GM19463 (cell line): Measurements from ENCODE around the gene DOCK9.

ENCODE experiments used
- ATAC-seq: cut with Tn5 transposase; IDR thresholded peaks from one replicate; pipeline ENCODE4 v1.9.1; 2021; ENCODE audit warnings: mild to moderate bottlenecking, moderate library complexity; ENCODE audit not compliant: unreplicated experiment

DOCK9 gene, protein sequence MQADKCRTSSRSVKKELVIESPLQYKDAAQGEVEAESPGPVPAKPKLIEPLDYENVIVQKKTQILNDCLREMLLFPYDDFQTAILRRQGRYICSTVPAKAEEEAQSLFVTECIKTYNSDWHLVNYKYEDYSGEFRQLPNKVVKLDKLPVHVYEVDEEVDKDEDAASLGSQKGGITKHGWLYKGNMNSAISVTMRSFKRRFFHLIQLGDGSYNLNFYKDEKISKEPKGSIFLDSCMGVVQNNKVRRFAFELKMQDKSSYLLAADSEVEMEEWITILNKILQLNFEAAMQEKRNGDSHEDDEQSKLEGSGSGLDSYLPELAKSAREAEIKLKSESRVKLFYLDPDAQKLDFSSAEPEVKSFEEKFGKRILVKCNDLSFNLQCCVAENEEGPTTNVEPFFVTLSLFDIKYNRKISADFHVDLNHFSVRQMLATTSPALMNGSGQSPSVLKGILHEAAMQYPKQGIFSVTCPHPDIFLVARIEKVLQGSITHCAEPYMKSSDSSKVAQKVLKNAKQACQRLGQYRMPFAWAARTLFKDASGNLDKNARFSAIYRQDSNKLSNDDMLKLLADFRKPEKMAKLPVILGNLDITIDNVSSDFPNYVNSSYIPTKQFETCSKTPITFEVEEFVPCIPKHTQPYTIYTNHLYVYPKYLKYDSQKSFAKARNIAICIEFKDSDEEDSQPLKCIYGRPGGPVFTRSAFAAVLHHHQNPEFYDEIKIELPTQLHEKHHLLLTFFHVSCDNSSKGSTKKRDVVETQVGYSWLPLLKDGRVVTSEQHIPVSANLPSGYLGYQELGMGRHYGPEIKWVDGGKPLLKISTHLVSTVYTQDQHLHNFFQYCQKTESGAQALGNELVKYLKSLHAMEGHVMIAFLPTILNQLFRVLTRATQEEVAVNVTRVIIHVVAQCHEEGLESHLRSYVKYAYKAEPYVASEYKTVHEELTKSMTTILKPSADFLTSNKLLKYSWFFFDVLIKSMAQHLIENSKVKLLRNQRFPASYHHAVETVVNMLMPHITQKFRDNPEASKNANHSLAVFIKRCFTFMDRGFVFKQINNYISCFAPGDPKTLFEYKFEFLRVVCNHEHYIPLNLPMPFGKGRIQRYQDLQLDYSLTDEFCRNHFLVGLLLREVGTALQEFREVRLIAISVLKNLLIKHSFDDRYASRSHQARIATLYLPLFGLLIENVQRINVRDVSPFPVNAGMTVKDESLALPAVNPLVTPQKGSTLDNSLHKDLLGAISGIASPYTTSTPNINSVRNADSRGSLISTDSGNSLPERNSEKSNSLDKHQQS (N-terminal part only)

DNA sequence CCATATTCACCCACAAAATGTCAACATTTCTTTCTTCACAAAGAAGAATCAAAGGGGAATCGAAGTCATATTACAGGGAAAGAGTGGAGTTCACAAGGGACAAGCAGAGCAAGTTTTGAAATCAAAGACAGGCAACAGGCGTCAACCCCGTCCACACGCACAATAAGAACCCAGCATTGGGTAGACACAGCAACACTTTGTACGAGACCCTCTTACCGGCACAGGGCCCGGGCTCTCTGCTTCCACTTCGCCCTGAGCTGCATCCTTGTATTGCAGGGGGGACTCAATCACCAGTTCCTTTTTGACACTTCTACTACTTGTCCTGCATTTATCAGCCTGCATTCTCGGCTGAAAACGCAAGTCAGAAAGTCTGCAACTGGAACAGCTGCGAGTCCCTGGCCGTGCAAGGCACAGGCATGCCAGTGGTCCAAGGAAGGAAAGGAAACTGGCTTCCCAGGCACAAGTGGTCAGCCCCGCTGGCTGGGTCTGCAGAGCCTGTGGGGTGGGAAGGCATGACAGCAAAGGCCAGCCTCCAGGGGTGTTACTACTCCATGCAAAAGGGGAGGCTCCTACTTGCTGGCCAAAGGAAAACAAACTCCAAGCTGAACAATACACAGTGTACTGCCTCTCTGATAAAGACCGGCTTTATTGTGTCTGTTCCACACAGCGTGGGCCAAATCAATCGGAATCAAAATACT lies at the start of gene DOCK9:
Gene DOCK9, minus strand, starts transcription at position 497 of the 698 bp plus-strand sequence. Its CDS starts 155 bp downstream, at position 342.
- ATAC-seq = no peak

DNA sequence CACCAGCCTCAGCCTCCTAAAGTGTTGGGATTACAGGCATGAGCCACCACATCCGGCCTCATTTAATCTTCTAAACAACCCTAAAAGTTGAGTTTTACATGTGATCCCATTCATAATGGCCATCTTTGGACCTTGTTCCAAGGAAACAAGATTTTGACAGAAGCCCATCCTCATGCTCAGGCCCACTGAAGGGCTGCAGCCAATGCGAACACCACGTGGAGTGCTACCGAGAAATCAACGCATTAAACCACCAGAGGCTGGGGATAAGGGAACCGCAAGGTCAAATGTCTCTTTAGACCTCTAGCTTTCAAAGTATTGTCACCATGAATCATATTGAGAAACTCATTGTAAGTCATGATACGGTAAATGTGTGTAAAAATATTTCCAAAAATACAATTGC lies 49.4 kb upstream of the DOCK9 start:
- no peak for ATAC-seq

DNA sequence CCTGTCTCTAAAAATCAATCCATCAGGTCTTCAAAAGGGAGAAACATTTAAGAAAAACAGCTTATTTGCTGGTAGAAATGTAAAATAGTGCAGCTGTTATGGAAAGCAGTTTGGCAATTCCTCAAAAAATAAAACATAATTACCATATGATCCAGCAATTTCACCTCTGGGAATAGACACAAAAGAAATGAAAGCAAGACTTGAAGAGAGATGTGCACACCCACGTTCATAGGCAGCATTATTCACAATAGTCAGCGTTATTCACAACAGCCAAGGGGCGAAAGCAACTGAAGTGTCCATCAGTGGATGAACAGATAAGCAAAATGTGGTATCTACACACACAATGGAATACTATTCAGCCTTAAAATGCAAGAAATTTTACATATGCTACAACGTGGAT lies 45.1 kb upstream of the DOCK9 start:
- ATAC-seq = no peak

DNA sequence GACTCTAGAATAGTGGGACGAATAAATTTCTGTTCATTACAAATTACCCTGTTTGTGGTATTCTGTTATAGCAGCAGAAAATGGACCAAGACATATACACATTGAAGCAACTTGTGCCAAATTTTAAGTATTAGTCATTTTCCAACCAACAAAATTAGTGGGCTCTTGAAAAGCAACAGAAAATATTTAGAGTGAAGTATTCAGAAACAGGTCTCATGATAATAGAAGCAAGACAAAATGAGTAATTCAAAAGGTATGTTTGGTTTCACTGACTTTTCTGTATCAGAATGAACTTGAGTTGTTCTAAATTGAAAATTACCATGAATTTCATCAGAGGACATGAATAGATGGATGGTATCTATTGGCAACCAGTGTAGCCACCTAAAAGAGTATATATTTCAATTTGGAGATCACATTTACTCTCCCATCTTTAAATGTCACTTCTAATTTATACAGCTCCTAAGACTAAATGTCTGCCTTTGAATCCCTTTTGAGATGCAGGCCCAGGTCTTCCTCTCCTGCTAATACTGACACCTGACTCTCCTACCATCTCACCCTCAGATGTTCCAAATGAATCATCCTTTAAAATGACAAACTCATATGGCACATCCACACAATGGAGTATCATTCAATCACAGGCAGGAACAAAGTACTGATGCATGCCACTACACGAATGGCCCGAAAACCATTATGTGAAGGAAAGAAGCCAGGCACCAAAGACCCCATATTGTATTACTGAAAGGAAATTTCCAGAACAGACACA lies 40.7 kb upstream of the DOCK9 start:
- ATAC-seq = no peak

DNA sequence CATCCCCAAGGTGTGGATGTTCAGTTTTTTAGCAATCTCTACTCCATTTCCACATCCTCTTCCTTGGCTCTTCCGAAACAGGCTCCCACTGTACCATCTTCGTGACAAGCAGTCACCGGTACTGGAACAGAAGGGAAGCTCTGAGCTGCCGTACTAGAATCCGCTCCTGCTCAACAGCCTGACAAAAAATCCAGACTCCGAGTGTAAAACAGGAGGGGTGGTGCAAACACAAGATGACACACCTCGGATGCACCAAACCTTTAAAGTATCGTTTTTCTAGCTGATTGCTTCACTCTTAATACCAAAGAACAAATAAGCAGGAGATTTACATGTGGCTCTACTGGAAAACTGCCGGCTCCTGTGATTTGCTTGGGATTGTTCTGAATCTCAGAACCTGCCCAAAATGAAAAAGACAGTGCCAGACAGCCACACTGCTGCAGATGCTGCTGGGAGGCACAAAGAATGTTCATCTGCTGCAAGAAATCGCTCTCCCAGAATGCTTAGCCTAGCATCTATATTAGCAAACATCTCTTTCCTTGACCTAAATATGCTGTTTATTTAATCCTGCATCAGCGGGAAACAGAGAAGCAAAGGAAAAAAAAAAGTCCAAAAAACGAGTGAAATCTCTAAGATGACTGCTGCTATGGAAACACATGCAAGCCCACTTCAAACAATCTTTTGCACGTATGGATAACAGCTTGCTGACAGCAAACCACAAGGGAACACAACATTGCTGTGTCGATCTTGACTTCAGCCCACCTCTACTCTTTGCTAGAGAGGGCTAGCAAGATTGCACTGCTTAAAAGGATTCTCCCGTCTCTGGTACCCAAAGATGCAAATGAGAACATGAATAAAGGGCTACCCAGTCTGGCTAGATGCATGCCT lies 38.0 kb upstream of the DOCK9 start:
- ATAC-seq = no peak

DNA sequence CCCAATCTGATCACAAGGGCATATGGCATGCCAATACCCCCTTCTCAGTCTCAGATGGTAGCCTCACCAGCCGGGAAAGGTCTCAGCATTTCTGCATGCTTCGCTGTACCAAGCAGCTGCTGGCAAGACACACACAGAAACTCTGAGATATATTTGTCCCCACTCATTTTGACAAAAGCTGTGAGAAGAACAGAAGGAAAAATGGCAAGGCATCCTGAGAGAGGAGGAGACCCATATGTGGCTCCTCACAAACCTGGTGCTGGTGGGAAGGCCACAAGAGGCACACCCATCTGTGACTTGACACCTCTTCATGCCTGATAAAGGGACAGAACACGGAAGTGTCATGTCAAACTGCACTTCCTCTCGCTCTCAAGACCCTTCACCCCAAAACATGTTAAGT lies 36.7 kb upstream of the DOCK9 start:
- no peak for ATAC-seq

DNA sequence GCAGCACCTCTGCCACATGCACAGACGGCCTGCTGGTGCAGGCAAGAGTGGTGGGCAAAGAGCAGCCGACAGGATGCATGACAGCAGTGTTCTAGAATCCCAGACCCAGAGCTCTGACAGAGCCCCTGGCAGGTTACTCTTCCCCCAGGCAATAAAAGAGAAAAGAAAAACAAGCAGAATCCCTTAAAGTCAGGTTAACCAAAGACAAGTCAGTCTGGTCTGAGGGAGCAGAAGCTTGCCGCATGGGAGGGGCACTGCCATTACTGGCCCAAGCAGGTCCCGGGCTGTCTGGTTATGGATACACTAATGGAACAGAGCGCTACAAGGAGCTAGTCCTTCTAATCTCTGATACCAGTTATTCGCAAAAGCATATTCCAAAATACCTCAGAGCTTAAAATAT lies 36.1 kb upstream of the DOCK9 start:
- no peak for ATAC-seq

DNA sequence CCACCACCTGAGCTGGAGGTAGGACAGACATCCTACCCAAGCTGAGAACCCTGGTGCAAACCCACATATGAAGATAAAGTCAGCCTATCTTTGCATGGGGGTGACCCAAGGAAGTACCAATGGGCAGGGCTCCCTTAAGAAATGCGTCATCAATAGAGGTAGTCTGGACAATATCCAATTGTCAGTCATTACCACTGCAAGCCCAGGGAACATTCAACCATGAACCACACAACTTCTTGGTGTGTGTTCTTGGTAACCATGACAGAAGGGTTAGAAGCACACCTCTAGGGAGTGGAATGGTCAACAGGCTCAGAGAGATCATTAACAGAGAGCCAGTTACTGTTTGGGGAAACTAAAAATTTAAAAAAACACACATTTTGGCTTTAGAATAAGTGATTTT lies 34.7 kb upstream of the DOCK9 start:
- no peak for ATAC-seq

DNA sequence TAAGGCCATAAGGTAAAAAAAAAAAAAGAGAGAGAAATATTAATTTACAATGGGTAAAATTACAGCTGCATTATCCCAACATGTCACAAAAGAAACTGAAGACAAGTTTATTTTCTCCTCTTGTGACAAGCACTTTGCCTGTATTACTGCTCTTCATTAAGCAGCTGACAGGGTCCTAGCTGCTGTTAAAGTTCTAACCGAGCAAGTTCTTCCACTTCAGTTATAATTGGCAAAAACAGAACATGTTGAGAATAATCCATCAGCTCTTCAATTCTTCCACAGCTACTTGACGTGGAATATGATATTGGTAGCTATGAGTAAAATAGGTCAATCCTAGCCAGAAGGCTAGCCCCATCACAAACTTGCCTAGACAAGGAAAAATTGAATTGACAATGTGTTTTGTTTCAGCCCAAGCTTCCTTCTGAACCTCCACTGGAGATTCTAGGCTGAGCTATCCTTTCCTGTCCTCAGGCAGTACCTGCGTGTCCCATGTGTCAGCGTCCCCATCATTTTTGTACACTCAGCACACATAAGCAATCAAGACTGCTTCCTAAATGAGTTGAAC lies 32.2 kb upstream of the DOCK9 start:
- ATAC-seq = no peak

DNA sequence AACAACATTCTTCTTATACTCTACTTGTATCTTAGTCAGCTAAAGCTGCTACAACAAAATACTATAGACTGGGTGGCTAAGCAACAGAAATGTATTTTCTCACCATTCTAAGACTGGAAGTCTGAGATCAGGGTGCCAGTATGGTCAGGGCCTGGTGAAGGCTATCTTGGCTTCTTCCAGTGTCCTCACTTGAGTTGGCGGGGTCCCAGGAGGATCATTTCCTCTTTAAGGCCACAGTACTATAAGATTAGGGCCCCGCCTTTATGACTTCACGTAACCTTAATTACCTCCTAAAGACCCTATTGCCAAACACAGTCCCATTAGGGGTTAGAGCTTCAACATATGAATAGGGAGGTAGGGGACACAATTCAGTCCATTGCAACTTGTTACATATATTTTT lies 30.7 kb upstream of the DOCK9 start:
- ATAC-seq = no peak

DNA sequence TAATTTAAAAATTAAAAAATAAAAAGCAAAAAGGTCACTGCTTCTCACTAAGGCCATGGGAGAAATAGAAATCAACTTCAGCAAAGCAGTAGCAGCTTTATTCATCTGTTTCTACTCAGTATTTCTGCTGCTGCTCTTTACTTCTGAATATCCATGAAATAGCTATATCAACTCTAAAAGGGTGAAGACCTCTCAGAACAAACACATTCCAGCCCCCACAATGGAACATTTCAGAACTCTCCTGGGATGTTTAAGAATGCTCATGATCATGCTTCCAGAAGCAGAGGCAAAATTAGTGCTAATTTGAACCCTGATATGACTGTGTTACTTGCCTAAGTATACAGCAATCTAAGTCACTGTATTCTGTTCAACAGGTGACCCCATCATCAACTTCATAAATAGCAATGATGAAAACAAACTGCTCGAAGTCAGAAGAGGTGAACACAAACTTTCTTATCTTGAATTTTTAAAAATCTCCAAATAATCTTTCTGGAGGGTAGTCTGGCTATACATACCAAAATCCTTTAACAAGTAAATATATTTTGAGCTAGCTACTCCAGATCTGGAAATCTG lies 29.6 kb upstream of the DOCK9 start:
- no peak for ATAC-seq

DNA sequence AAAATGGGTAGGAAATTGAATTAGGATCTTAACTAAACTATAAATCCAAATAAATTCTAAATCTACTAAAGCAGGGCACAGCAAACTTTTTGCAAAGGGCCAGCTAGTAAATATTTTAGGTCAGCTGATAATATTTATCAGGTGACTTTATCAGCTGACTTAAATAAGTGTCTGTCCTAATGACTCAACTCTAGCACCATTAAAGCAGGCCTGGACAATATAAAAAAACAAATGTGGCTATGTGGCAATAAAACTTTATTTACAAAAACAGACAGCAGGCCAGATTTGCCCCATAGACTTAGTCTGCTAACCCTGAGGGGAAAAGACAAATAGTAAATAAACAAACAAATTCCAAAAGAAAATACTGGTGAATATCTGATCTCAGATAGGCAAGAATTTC lies 27.7 kb upstream of the DOCK9 start:
- no peak for ATAC-seq

DNA sequence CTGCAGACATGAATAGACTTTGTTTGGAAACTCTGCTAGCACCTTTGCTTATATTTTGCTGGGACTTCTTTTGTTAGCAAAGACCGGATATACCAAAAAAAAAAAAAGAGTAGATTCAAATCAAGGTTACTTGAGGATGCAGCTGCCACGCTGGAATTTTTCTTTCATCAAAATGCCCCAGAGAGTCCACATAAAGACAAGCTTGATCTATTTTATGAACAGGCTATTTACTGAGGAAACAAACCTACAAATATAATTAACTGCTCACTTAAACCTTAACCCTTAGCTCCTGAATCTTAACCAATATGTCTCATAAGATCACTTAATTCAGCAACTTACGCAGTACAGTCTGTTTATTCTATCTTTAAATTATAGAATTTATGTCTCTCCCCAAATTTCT lies 27.1 kb upstream of the DOCK9 start:
- no peak for ATAC-seq

DNA sequence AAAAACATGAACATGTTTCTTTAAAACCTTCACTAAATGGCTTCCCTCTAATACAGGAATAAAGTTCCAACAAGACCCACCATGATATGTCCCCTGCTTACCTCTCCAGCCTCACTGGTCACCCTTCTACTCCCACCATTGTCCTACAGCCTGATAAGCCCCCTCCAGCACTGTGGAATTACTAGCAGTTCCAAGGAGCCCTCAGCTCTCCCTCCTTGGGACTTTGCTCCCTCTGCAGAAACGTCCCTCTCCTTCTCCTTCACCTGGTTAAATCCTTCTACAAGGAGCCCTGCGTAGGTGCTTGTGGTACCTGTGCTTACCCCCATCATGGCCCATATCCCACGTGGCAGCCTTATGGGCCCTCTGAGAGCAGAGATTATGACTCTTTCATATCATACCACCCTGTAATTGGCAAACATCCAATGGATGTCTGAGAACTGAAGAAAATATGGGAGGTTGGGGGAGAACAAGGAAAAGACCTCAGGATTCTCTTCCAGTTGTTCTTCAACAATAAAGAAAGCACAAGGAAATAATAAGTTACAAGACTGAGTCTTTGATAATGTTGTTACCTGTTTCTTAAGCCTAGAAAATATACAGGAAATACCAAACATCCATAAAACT lies 26.1 kb upstream of the DOCK9 start:
- no peak for ATAC-seq

DNA sequence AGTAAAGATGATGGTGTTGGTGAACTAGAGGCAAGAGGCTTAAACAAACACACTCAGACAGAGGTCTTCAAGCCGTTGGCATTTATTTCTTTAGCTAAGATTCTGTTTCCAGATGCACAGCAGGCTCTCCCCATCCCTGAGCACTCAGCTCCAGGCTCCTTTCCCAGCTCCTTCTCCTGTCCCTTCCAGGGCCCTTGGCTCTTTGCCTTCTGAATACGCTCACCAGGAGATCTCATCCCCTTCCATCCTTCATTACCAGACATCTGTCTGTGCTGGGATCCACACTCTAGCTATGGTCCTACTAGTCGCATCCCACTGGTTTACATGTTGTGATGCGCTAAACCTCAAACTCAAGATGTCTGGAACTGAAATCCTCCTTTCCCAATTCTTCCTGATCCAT lies 25.3 kb upstream of the DOCK9 start:
- no peak for ATAC-seq

DNA sequence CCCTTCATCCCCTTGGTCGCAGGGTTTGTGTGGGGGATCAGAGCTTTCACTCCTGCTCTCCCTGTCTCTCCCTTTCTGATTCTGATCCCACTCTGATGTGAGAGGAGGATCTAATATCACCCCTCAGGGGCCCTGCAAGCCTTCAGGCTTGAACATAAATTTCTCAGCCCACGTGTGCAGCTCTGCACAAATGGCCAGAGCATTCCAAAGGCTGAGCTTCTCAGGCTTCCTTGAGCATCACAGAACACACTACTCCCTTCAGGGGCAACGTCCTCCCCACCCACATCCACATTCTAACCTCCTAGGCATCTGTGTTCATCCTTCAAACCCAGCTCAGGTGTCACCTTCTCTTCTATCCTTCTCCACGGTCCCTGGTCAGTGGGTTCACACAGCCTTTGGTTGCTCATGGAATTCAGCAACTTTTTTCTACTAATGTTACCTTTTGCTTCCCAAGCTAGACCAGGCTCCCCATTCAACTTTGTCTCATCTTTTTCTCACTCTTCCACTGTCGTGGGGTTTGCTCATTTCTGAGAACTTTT lies 24.4 kb upstream of the DOCK9 start:
- no peak for ATAC-seq

DNA sequence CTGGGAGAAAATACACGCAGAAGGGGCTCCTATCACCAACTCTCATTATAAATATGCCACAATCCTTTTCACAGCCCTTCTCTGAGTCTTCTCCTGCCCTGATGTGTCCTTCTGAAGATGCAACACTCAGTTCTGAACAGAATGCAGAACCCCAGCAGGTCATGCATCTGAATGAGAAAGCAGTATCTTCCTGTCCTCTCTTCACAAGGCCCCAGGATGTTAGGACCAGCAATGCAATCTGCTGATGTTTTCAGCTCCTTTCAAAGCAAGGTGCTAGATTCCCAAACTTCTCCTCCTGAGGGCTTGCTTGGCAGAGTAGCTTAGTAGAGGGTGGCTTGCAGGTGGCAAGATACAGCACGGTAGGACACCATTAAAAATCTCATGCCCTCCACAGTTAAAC lies 22.3 kb upstream of the DOCK9 start:
- ATAC-seq = no peak

DNA sequence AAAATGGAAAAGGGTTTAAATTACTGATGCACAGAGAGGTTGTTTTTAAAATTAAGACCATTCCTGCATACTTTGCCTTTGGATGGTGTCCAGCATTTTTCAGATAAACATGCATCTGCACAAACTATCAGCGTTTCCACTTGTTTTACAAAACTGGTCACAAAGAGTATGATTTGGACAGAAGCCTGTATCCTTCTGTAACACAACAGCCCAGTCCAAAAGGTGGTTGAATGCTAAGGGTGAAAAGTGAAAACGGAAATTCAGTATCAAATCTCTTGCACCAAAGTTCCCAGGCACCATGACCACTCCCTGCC lies 21.7 kb upstream of the DOCK9 start:
- no peak for ATAC-seq
